RCC 7860 (cell line): ENCODE data around the gene KRTAP9-8.
"Not testable (repeated sequence)": the region's sequence is repeated elsewhere in the genome, so short reads cannot be mapped to it uniquely, and the experiment has no call there.

Source experiments
- DNase-seq: peaks from one replicate; pipeline ENCODE4 v3.0.0-alpha.2; 2015; ENCODE audit warnings: low spot score
- FAIRE-seq: peaks from 2 replicates; lab custom pipeline; 2012; peaks lifted over from hg19 to GRCh38; lab: Jason Lieb, UNC

Gene KRTAP9-8

GRCh38 chr17:41255381-41256290, 17.8 kb downstream of the KRTAP9-8 start, which contains the start of gene KRTAP9-9:
KRTAP9-9 (plus strand) TSS chr17:41255384.
- not testable (repeated sequence) for FAIRE-seq, DNase-seq

GRCh38 chr17:41256291-41256685, 18.5 kb downstream of the KRTAP9-8 start:
- DNase-seq, result no peak
- FAIRE-seq, result no peak

DNA sequence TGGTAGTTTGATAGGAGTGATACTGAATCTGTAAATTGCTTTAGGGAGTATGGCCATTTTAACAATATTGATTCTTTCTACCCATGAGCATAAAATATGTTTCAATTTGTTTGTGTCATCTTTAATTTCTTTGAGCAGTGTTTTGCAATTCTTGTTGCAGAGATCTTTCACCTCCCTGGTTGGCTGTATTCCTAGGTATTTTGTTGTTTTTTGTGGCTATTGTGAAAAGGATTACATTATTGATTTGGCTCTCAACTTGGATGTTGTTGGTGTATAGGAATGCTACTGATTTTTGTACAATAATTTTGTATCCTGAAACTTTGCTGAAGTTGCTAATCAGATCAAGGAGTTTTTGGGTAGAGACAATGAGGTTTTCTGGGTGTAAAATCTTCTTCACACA, 20.6 kb downstream of the KRTAP9-8 start:
- no peak for DNase-seq
- FAIRE-seq, result no peak

DNA sequence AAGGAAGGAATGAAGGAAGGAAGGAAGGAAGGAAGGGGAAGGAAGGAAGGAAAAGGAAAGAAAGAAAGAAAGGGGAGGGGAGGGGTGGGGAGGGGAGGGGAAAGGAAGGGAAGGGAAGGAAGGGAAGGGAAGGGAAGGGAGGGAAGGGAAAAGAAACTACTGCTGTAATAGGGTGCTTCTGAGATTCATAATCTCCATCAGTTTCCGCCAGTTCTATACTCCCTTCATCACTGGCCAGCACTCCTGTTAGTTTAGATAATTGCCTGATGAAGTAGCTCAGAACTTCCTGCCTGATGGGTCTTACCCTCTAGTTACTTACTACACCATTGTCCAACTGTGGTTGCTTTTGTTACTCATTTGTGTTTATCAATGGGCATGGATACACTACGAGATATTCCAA, 25.4 kb downstream of the KRTAP9-8 start:
- DNase-seq (no peak), FAIRE-seq (no peak)

DNA sequence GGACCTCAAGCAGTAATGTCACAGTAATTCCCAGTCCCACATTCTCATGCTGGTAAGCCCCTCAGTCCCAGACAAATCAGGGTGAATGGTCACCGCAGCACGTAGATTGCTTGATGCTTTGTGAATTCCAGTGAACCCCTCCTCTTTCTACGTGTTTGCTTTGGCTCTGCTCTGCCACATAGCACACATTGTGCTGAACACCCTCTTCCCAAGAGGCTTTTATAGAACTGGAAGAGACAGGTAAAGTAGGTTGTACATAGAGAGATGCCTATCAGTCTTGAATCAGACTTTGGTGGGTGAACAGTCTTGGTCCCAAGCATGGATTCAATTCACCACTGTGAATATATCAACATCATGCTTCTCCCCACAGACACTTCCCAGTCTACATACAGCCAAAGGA, 26.8 kb downstream of the KRTAP9-8 start:
- DNase-seq (no peak), FAIRE-seq (no peak)

GRCh38 chr17:41265078-41265477, 27.3 kb downstream of the KRTAP9-8 start, which contains the start of gene KRTAP9-6:
KRTAP9-6 (plus strand) TSS chr17:41265378; CDS start chr17:41265378, 0 bp downstream.
- no peak for FAIRE-seq
- DNase-seq, result no peak

DNA sequence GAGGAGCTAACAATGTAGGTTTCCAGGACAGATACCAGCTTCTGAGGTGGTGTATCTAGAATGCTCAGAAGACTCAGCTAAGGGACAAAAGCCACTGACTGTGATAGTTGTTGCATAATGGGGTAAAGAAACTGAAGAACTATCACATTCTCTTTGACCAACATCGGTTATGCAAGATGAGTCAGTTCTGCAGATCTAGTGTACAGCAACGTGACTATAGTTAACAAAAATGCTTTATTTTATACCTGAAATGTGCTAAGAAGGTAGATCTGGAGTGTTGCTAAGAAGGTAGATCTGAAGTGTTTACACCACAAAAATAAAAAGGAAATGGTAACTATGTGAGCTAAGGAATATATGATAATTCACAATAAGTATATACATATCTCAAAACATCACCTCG, 29.9 kb downstream of the KRTAP9-8 start:
- FAIRE-seq, result no peak
- DNase-seq, result no peak

GRCh38 chr17:41271323-41271722, 33.5 kb downstream of the KRTAP9-8 start:
- not testable (repeated sequence) for DNase-seq, FAIRE-seq

DNA sequence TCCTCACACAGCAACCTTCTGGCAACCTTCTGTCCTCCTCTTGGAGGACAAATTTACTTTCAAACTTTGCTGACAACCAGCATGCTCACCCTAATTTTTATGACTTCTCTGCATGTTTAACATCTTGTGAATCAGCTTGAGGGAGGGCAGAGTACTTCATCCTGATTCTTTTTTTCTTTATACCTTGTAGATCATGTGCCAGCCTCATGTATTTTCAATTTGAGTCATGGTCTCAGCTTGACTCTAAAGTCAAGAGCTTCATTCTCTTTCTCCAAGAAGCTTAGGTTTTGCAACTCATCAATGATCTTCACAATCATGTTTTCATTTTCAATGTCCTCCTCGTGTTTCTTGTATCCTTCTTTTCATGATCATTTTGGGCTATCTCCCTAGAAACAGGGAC, 34.1 kb downstream of the KRTAP9-8 start:
- no peak for DNase-seq
- no peak for FAIRE-seq

DNA sequence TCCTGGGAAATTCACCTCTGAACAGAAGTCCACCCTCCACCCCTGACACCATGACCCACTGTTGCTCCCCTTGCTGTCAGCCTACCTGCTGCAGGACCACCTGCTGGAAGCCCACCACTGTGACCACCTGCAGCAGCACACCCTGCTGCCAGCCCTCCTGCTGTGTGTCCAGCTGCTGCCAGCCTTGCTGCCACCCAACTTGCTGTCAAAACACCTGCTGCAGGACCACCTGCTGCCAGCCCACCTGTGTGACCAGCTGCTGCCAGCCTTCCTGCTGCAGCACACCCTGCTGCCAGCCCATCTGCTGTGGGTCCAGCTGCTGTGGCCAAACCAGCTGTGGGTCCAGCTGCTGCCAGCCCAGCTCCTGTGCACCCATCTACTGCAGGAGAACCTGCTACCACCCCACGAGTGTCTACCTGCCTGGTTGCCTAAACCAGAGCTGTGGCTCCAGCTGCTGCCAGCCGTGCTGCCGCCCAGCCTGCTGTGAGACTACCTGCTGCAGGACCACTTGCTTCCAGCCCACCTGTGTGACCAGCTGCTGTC, 37.9 kb downstream of the KRTAP9-8 start, which contains the start of gene KRTAP9-7:
KRTAP9-7 (plus strand) TSS at position 51 of the 543 bp plus-strand sequence; CDS start at position 51, 0 bp downstream.
- not testable (repeated sequence) for DNase-seq, FAIRE-seq

DNA sequence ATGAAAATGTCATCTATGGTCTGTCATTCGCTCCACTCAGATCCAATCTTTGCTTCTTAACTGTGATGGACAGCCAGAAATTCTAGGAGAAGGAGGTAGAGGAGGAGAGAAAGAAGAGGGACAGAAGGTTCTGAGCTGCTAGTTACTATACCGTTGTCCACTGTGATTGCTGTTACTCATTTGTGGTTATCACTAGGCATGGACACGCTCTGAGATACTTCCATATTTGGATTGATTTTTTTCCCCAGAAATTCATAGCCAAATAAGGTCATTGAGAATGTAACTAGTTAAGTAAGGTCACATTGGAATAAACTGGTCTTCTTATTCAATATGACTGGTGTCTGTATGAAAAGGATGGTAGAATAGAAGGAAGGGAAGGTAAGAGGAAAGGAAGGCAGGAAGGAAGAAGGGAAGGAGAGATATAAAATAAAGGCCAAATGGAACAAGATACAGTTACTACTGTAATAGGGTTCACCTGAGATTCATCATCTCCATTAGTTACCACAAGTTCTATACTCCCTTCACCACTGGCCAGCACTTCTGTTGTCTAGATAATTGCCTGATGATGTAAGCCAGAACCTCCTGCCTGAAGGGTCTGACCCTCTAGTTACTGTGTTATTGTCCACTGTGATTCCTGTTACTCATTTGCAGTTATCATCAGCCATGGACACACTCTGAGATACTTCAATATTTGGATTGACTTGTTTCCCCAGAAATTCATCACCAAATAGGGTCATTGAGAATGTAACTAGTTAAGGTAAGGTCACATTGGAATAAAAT, 40.6 kb downstream of the KRTAP9-8 start:
- FAIRE-seq (no peak), DNase-seq (peak; percentile 56)

GRCh38 chr17:41284043-41284442, 46.2 kb downstream of the KRTAP9-8 start:
- no peak for DNase-seq
- FAIRE-seq, result no peak

- DNase-seq, result no peak
- no peak for FAIRE-seq
These were observed 46.7 kb downstream of the KRTAP9-8 start for GRCh38 chr17:41284546-41284945.

DNA sequence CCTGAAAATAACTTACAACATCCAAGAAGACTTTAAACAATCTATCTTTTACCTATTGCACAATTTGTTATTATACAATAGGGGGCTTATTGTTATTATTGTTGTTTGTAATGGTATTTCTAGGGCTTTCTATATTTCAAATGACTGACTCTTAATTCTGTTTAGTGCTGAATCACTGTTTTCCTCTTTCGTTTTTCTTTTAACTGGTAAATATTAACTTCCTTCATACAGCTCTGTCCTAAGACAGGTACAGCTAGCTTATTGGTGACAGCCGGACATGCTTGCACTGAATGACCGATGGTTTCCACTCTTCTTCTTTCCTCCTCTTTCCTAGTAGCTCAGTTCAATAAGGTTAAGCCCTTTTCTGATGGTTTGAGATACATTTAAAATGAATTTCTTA, 49.3 kb downstream of the KRTAP9-8 start:
- FAIRE-seq (peak; percentile 27), DNase-seq (no peak)
